Measurements from ENCODE around the gene THSD7B. TPM values are rescaled to one million over a fixed set of nuclear protein-coding genes. Genes with fewer than 3 reads are reported as not detected.

The THSD7B gene
- total and polyA plus RNA-seq, 2 of the 8 experiments (the other 6 are each of a cell fraction or from before 2014, with no cell fraction given) = 0.60 to 2.9 TPM

GRCh38 chr2:137111896-137112295 is 346.6 kb downstream of the THSD7B start:
- H2BK120ac ChIP-seq (replicated peaks; ENCODE audit: low read depth, low read length) = no peak overlapping the region
- H3K14ac ChIP-seq (ENCODE audit: insufficient read length) = no peak overlapping the region
- H3K36me3 ChIP-seq (ENCODE audit: control insufficient read depth in 2 of 4, insufficient read depth in 4 of 4, low read length in 3 of 4) = no peaks in the 10 kb centered on the region
- no peaks in the 10 kb centered on the region for H3K79me1 ChIP-seq (ENCODE audit: low read depth, low read length)
- peaks cover 0 to 2% (median 0%) of the 10 kb centered on the region in 4 experiments; a peak in 1 of 7 replicates for H3K4me1 ChIP-seq (replicated peaks in 1 of 4; ENCODE audit: control insufficient read depth in 3 of 4, insufficient read depth in 4 of 4, low read length in 3 of 4)
- TF ChIP-seq CBX8 (IDR thresholded peaks at IDR 0.05; ENCODE audit: borderline replicate concordance, low read depth, low read length) = no peak
- no peaks in the 10 kb centered on the region for H3K79me2 ChIP-seq (ENCODE audit: control insufficient read depth in 1 of 2, insufficient read depth in 2 of 2, low read length in 2 of 2)
- no peaks in the 10 kb centered on the region for H4K20me1 ChIP-seq (replicated peaks in 1 of 2; ENCODE audit: control insufficient read depth in 1 of 2, insufficient read depth in 2 of 2, low read length in 2 of 2)
- no peak overlapping the region for H3K23ac ChIP-seq (ENCODE audit: insufficient read length)
- H3K4me2 ChIP-seq (ENCODE audit: insufficient read depth in 1 of 2, low read depth in 2 of 2, low read length in 2 of 2) = no peak overlapping the region
- no peak overlapping the region for H4K5ac ChIP-seq (ENCODE audit: insufficient read length, low read depth, low read length)
- no peaks in the 10 kb centered on the region for H3K9me3 ChIP-seq (ENCODE audit: insufficient read depth in 2 of 2, low read depth in 1 of 2, low read length in 1 of 2)
- H3K4me3 ChIP-seq (ENCODE audit: extremely low read depth in 1 of 4, insufficient read depth in 2 of 4, low read depth in 3 of 4, low read length in 4 of 4) = no peak overlapping the region
- no peak overlapping the region for H4K8ac ChIP-seq (ENCODE audit: extremely low read depth, insufficient read depth, low read length)
- H3K27ac ChIP-seq (ENCODE audit: low read depth, low read length) = no peak overlapping the region
- H2AK5ac ChIP-seq (ENCODE audit: low read depth, low read length) = no peak overlapping the region
- H2BK20ac ChIP-seq (ENCODE audit: low read length) = no peak overlapping the region
- no peaks in the 10 kb centered on the region for H3K27me3 ChIP-seq (replicated peaks in 1 of 4; ENCODE audit: control insufficient read depth in 3 of 4, extremely low read depth in 1 of 4, insufficient read depth in 3 of 4, low read length in 3 of 4)
- DNase-seq (ENCODE audit: low read depth in 1 of 2, low spot score in 2 of 2) (no peak), FAIRE-seq (no peak)
- no peaks in the 10 kb centered on the region for H3K23me2 ChIP-seq (ENCODE audit: low read depth, low read length)
- 93% methylated on average over 5 of the region's 5 CpGs; no CpG with 5 or more reads in 1 of the 2 experiments for WGBS, 2 experiments (ENCODE audit: extremely low coverage in 1 of 2, insufficient coverage in 1 of 2, insufficient read length in 1 of 2, insufficient replicate concordance in 2 of 2, low coverage in 1 of 2, low lambda C conversion rate in 2 of 2, missing lambda C conversion rate in 1 of 2)
- H4K91ac ChIP-seq (replicated peaks; ENCODE audit: insufficient read length, low read length) = no peak overlapping the region
- no peak overlapping the region for H3K4ac ChIP-seq (replicated peaks; ENCODE audit: insufficient read length, low read depth, low read length)
- H2BK12ac ChIP-seq (ENCODE audit: low read depth, low read length) = no peak overlapping the region
- no peak overlapping the region for H3K9ac ChIP-seq (replicated peaks in 1 of 4; ENCODE audit: extremely low read depth in 1 of 4, low read depth in 3 of 4, low read length in 3 of 4)
- no peak overlapping the region for H3K18ac ChIP-seq (ENCODE audit: extremely low read depth, low read length)
- no peak overlapping the region for H3K56ac ChIP-seq (replicated peaks; ENCODE audit: insufficient read length, low read depth, low read length)
- ChIA-PET CTCF (ENCODE audit: partially characterized antibody) (no interaction called here), POLR2A (ENCODE audit: partially characterized antibody) (no interaction called here)
- no peak overlapping the region for H2AFZ ChIP-seq (ENCODE audit: low read length)
- H2BK5ac ChIP-seq (ENCODE audit: low read depth, low read length) = no peak overlapping the region
- no peak overlapping the region for H2BK15ac ChIP-seq (ENCODE audit: low read length)
